Effector memory CD8-positive, alpha-beta T cell (primary cell): ENCODE data around the gene RANBP9.

Experiments
- ATAC-seq: fragments of 150-1000 bp; cut with Tn5 transposase; replicated peaks from 2 replicates; pipeline ENCODE4 v1.10.0; 2021; ENCODE audit warnings: mild to moderate bottlenecking, moderate library complexity
- DNase-seq, 3 experiments: peaks; one replicate each; pipeline ENCODE4 v3.0.0; 2021
- H3K27ac Mint-ChIP-seq, 2 donors: one replicate each; pipeline ENCODE4 v1.8.0; 2022; ENCODE audit warnings: mild to moderate bottlenecking in 2 of 2, mixed read lengths in 2 of 2, moderate library complexity in 2 of 2
- H3K27me3 Mint-ChIP-seq, 2 donors: one replicate each; pipeline ENCODE4 v1.8.0; 2022; ENCODE audit warnings: mixed read lengths in 2 of 2
- H3K36me3 Mint-ChIP-seq: one replicate; pipeline ENCODE4 v1.8.0; 2022; ENCODE audit warnings: mild to moderate bottlenecking, moderate library complexity, mixed read lengths; ENCODE audit not compliant: insufficient read depth
- H3K4me1 Mint-ChIP-seq, 2 donors: one replicate each; pipeline ENCODE4 v1.8.0; 2022; ENCODE audit warnings: low read depth in 2 of 2, mixed read lengths in 2 of 2
- H3K4me3 Mint-ChIP-seq, 2 donors: one replicate each; pipeline ENCODE4 v1.8.0; 2022; ENCODE audit warnings: mild to moderate bottlenecking in 2 of 2, mixed read lengths in 2 of 2, moderate library complexity in 2 of 2
- H3K9me3 Mint-ChIP-seq, 2 donors: one replicate each; pipeline ENCODE4 v1.8.0; 2022; ENCODE audit warnings: mixed read lengths in 2 of 2

Gene RANBP9

GRCh38 chr6:13668291-13668928 is 43.2 kb downstream of the RANBP9 start:
- Mint-ChIP-seq H3K4me3 (peak overlapping the region; percentile 18 to 28), H3K9me3 (no peaks in the 10 kb centered on the region), H3K27me3 (no peaks in the 10 kb centered on the region), H3K27ac (peak overlapping the region in 1 of 2 donors; percentile 42), H3K4me1 (peaks cover 61 to 91% of the 10 kb centered on the region in 2 donors), H3K36me3 (peaks cover 15% of the 10 kb centered on the region)
- ATAC-seq, result peak; percentile 59
- DNase-seq, result no peak

- no peak overlapping the region for H3K27ac Mint-ChIP-seq
- H3K4me3 Mint-ChIP-seq, result peak overlapping the region in 1 of 2 donors; percentile 28
- ATAC-seq (no peak), DNase-seq (no peak)
- no peaks in the 10 kb centered on the region for H3K9me3 Mint-ChIP-seq
- H3K27me3 Mint-ChIP-seq, result no peaks in the 10 kb centered on the region
- peaks cover 15% of the 10 kb centered on the region for H3K36me3 Mint-ChIP-seq
- H3K4me1 Mint-ChIP-seq, result peaks cover 60 to 91% of the 10 kb centered on the region in 2 donors
Observed at GRCh38 chr6:13667655-13668054, 44.0 kb downstream of the RANBP9 start.

- no peak for DNase-seq
- peaks cover 63 to 91% of the 10 kb centered on the region in 2 donors for H3K4me1 Mint-ChIP-seq
- peaks cover 12% of the 10 kb centered on the region for H3K36me3 Mint-ChIP-seq
- no peaks in the 10 kb centered on the region for H3K27me3 Mint-ChIP-seq
- peak overlapping the region; percentile 9 to 56 for H3K4me3 Mint-ChIP-seq
- peak; percentile 70 for ATAC-seq
- H3K27ac Mint-ChIP-seq, result peak overlapping the region in 1 of 2 donors; percentile 76
- H3K9me3 Mint-ChIP-seq, result no peaks in the 10 kb centered on the region
Observed at GRCh38 chr6:13666194-13667105, 45.2 kb downstream of the RANBP9 start.

GRCh38 chr6:13664703-13665352 is 46.8 kb downstream of the RANBP9 start:
- DNase-seq (no peak), ATAC-seq (no peak)
- Mint-ChIP-seq H3K27ac (peak overlapping the region in 1 of 2 donors; percentile 32), H3K36me3 (peaks cover 4% of the 10 kb centered on the region), H3K9me3 (no peaks in the 10 kb centered on the region), H3K4me1 (peaks cover 71 to 96% of the 10 kb centered on the region in 2 donors), H3K27me3 (no peaks in the 10 kb centered on the region), H3K4me3 (no peak overlapping the region)

GRCh38 chr6:13663986-13664385 is 47.6 kb downstream of the RANBP9 start:
- Mint-ChIP-seq H3K4me1 (peaks cover 69 to 95% of the 10 kb centered on the region in 2 donors), H3K27ac (peak overlapping the region in 1 of 2 donors; percentile 68), H3K4me3 (peak overlapping the region in 1 of 2 donors; percentile 9), H3K27me3 (no peaks in the 10 kb centered on the region), H3K9me3 (no peaks in the 10 kb centered on the region), H3K36me3 (no peaks in the 10 kb centered on the region)
- DNase-seq, result no peak
- no peak for ATAC-seq

- Mint-ChIP-seq H3K9me3 (no peaks in the 10 kb centered on the region), H3K4me1 (peaks cover 61 to 92% of the 10 kb centered on the region in 2 donors), H3K27me3 (no peaks in the 10 kb centered on the region), H3K27ac (peak overlapping the region; percentile 5 to 68), H3K4me3 (peak overlapping the region; percentile 22 to 28), H3K36me3 (no peaks in the 10 kb centered on the region)
- ATAC-seq, result no peak
- no peak for DNase-seq
Observed at GRCh38 chr6:13662651-13663334, 48.8 kb downstream of the RANBP9 start.

GRCh38 chr6:13661647-13662046 is 50.0 kb downstream of the RANBP9 start:
- H3K4me3 Mint-ChIP-seq, result peak overlapping the region in 1 of 2 donors; percentile 28
- peak overlapping the region in 1 of 2 donors; percentile 57 for H3K27ac Mint-ChIP-seq
- H3K36me3 Mint-ChIP-seq, result peaks cover 1% of the 10 kb centered on the region

GRCh38 chr6:13660893-13661292 is 50.7 kb downstream of the RANBP9 start:
- Mint-ChIP-seq H3K27me3 (no peaks in the 10 kb centered on the region), H3K36me3 (peaks cover 7% of the 10 kb centered on the region), H3K4me3 (no peak overlapping the region), H3K9me3 (no peaks in the 10 kb centered on the region), H3K4me1 (peaks cover 48 to 78% of the 10 kb centered on the region in 2 donors), H3K27ac (peak overlapping the region in 1 of 2 donors; percentile 55)
- ATAC-seq, result no peak
- no peak for DNase-seq

More at GRCh38 chr6:13661647-13662046, 50.0 kb downstream of the RANBP9 start:
- peaks cover 50 to 82% of the 10 kb centered on the region in 2 donors for H3K4me1 Mint-ChIP-seq
- H3K9me3 Mint-ChIP-seq, result no peaks in the 10 kb centered on the region
- DNase-seq (no peak), ATAC-seq (no peak)
- H3K27me3 Mint-ChIP-seq, result no peaks in the 10 kb centered on the region

GRCh38 chr6:13660273-13660672 is 51.4 kb downstream of the RANBP9 start:
- Mint-ChIP-seq H3K36me3 (peaks cover 11% of the 10 kb centered on the region), H3K4me3 (peak overlapping the region; percentile 20 to 23), H3K9me3 (no peaks in the 10 kb centered on the region), H3K27me3 (no peaks in the 10 kb centered on the region), H3K4me1 (peaks cover 43 to 71% of the 10 kb centered on the region in 2 donors), H3K27ac (peak overlapping the region; percentile 24 to 46)
- ATAC-seq, result no peak
- DNase-seq, result no peak

GRCh38 chr6:13655700-13656099 is 55.9 kb downstream of the RANBP9 start:
- ATAC-seq, result no peak
- Mint-ChIP-seq H3K4me3 (no peak overlapping the region), H3K36me3 (peaks cover 32% of the 10 kb centered on the region), H3K27ac (no peak overlapping the region), H3K27me3 (no peaks in the 10 kb centered on the region), H3K4me1 (peaks cover 12 to 32% of the 10 kb centered on the region in 2 donors), H3K9me3 (no peaks in the 10 kb centered on the region)
- no peak for DNase-seq

GRCh38 chr6:13654496-13654895 is 57.1 kb downstream of the RANBP9 start:
- Mint-ChIP-seq H3K27ac (no peak overlapping the region), H3K27me3 (no peaks in the 10 kb centered on the region), H3K4me1 (peaks cover 10 to 28% of the 10 kb centered on the region in 2 donors), H3K36me3 (peaks cover 37% of the 10 kb centered on the region), H3K9me3 (no peaks in the 10 kb centered on the region), H3K4me3 (no peak overlapping the region)
- ATAC-seq (no peak), DNase-seq (no peak)

GRCh38 chr6:13653296-13653695 is 58.3 kb downstream of the RANBP9 start:
- H3K27ac Mint-ChIP-seq, result no peak overlapping the region
- H3K4me1 Mint-ChIP-seq, result peaks cover 6 to 26% of the 10 kb centered on the region in 2 donors
- H3K36me3 Mint-ChIP-seq, result peaks cover 41% of the 10 kb centered on the region
- no peaks in the 10 kb centered on the region for H3K9me3 Mint-ChIP-seq
- H3K27me3 Mint-ChIP-seq, result no peaks in the 10 kb centered on the region
- DNase-seq (no peak), ATAC-seq (no peak)
- H3K4me3 Mint-ChIP-seq, result no peak overlapping the region

GRCh38 chr6:13649393-13649792 is 62.2 kb downstream of the RANBP9 start:
- ATAC-seq (no peak), DNase-seq (no peak)
- Mint-ChIP-seq H3K9me3 (no peaks in the 10 kb centered on the region), H3K27ac (peak overlapping the region in 1 of 2 donors; percentile 1), H3K4me3 (peak overlapping the region in 1 of 2 donors; percentile 2), H3K4me1 (peaks cover 6 to 28% of the 10 kb centered on the region in 2 donors), H3K27me3 (no peaks in the 10 kb centered on the region), H3K36me3 (peaks cover 40% of the 10 kb centered on the region)
